Stimulated activated CD4-positive, alpha-beta T cell treated with anti-CD3 and anti-CD28 coated beads, Interleukin-15, amount 100 ng/mL, for 24 hours (primary cell): ENCODE measurements around the gene SELPLG.
A peak's percentile ranks its signal among the peaks of the same experiment; 100 is the strongest.
"Not testable (repeated sequence)": the region's sequence is repeated elsewhere in the genome, so short reads cannot be mapped to it uniquely, and the experiment has no call there.

Source experiments
- DNase-seq: peaks from one replicate; pipeline ENCODE4 v3.0.0-alpha.2; 2020

SELPLG gene, protein sequence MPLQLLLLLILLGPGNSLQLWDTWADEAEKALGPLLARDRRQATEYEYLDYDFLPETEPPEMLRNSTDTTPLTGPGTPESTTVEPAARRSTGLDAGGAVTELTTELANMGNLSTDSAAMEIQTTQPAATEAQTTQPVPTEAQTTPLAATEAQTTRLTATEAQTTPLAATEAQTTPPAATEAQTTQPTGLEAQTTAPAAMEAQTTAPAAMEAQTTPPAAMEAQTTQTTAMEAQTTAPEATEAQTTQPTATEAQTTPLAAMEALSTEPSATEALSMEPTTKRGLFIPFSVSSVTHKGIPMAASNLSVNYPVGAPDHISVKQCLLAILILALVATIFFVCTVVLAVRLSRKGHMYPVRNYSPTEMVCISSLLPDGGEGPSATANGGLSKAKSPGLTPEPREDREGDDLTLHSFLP

DNA sequence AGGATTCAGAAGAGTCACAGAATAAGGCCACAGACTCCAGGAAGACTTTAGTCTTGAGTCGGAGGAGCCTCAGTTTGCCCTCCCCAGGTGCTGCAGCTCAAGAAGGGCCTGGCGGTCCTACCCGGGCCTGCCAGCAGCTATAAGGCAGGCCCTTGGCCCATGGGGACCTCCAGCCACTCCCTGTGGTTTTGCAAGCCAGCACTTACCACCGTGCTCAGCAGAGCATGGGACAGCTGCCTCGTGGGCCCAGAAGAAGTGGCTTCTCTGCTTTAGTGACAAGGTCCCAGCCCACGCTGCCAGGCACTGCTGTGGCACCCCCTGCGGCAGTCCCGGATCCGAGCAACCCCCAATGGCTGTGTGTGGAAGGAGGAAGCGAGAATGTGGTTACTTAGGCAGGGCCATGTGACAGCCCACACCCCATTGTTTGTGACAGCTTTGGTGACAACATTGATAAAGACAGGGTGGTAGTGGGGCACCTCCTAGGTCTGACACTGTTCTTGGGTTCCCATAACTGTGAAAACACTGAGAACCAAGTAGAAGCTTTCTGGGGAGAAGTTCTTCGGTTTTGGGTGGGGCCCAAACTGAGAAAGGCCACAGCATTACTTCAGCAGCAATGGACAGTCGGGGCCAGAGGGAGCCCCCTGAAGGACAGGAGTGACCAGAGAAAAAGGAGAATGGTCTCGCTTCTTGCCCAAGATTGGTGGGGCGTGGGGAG, at the start of gene SELPLG:
TSS of gene SELPLG (minus strand) at position 361 of the 715 bp plus-strand sequence. CDS start 9,587 bp downstream, outside the sequence.
- DNase-seq, result peak; percentile 87

DNA sequence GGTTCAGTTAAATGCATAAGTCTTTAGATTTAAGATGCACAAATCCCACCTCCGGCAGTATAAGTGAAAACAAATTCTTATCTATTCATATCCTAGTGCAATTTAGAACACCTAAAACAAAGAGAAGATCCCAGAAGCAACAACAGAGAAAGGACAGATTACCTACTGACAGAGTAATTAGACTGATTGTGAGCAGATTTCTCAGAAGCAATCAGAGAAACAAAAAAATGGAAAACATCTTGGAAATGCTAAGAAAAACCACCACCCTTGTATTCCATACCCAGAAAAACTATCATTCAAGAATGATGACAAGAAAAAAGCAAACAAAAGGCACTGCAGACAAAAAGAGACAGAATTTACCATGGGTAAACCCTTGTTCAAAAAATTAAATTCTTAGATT, 47.6 kb upstream of the SELPLG start:
- DNase-seq, result no peak

DNA sequence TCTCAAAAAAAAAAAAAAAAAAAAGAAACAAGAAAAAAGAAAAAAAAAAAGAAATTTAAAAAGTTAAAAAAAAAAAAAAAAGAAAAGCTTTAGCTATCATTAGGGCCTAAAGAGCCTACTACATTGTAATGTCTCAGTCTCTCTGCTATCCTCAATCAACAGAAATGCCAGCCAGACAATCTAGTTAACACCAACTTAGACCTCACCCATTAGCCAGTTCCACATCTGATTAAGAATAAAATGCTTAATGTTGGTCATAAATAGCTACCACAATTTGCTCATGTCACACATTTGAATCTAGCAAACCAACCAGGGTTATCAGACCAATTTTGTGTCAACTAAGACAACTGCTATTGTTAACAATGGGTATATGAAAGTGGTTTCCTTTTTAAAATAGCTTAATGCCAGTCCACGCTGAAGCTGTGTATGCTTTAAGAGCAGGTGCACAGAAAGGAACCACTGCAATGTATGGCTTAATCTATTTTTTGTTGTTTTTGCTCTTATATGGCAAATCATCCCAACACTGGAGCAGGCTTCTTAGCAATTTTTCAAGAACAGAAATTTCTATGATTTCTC, 45.5 kb upstream of the SELPLG start:
- no peak for DNase-seq

DNA sequence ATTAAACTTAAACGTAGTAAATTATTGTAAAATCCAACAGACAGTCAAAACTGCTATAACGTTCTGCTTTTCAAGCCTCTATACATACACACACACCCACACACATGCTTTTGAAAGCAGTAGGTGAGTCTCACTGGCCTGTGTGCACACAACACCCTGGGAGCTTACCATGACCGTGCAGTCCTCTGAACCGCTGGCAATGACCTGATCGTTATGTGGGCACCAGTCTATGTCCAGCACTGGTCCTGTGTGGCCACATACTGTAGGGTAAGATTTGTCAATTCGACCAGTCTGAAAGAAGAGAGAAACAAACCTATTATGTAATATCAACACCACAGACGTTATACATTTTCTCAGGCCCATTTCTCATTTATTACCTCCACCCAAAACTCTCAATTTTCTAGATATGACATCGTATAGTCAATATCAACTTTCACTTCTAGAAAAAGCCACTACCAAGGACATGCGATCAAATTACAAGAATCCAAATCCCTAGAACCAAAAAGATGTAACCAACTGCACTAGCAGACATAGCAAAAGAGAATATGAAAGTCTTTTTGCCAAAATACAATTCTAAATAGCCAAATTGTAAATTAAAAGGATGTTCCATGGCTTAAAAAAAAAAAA, 44.5 kb upstream of the SELPLG start:
- DNase-seq, result no peak

DNA sequence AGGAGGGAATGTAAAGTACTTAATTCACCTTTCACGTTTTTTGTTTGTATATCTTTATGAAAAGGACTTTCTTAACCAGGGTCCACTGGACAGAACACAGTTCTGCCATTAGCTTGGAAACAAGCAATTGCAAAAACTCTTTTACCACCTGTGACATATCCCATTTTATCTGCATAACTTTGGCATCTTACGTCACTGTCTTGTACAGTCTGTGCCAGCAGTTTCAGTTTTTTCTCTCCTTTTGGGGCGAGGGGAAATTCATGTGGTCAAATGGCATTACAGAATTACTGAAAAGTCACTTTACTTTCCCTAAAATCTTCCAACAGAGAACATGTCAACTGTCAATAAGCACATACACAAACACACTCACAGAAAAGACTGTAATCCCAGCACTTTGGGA, 43.7 kb upstream of the SELPLG start:
- DNase-seq, result no peak

DNA sequence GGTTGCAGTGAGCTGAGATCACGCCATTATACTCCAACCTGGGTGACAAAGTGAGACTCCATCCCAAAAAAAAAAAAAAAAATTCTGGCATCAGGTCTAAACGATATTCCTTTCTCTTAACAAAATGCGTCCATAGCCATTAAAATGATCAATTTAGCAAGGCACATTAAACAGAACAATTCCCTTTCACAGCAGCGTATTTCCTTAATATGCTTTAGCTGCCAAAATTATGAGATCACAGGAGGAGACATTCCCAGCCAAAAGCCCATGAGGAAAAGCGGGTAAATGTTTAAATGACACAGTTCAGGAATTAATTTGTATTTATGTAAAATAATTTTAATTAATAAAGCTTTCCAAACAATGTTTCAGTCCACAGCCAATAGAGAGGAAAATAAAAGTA, 43.0 kb upstream of the SELPLG start:
- no peak for DNase-seq

DNA sequence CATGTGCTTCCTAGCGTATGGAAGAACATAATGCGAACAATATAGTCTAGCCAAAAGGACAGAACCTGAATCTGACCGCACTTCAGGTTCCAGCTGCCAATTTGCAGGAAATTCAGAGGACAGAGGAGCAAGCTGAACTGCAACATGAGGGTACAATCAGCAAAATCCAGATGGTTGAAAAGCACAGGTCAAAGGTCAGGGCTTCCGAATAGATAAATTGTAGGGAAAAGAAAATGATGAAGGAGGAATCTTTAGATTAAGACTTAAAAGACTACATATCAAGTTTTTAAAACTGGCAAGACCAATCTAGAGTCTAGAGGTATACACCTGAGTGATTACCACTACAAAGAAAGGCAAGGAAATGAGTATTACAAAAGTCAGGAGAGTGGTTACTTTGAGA, 42.1 kb upstream of the SELPLG start:
- no peak for DNase-seq

DNA sequence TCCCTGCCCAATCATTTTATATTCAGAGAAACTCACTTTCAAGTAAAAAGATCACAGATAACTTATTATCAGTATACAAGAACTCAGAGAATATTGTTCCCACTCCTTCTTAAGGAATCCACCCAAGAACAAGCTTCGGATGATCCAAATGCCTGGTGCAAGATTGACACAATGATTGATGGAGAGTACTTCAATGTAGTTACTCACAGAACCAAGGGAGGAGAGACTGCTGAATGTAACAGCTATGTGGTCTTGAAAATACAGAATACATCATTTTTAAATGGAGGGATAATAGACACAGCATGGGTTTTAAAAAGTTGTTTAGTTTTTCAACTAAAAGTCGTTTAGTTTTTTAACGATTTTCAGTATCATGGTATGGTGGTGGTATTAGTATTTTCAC, 38.4 kb upstream of the SELPLG start:
- DNase-seq, result no peak

DNA sequence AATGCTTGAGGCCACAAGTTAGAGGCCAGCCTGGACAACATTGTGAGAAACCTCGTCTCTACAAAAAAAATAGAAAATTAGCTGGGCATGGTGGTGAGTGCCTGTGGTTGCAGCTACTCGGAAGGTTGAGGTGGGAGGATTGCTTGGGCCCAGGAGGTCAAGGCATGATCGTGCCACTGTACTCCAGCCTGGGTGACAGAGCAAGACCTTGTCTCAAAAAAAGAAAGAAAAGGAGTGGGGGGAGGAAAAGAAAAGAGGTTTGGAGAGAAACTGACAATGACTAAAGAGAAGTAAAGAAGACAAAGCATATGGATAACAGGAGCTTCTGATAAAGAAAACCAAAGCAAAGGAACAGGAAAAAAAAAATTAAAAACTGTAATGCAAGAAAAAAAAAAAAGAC, 37.4 kb upstream of the SELPLG start:
- DNase-seq, result no peak

DNA sequence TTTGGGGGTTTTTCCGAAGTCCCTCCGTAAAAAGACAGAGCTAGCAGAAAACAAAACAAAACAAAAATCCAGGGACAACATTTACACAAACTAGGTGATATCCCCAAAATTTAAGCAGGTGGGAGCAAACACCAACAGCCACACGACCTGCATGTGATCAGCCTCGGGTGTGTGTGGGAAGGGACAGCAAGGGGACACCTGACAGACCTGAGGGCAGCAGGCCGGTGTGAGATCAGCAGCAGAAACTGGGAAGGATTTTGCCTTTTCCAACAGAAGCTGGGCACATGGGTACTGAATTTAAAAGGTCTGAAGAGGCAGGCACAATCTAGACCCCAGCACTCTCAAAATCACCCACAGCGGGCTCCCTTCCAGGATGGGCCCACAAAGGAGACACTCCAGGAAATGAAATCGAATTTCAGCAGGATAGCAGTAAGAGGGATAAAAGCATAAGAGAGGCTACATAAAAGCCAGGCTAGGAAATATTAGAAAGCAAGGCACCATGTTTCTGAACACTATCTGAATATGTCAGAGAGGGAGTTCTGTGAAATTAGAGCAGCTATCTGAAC, 36.5 kb upstream of the SELPLG start:
- DNase-seq, result no peak

DNA sequence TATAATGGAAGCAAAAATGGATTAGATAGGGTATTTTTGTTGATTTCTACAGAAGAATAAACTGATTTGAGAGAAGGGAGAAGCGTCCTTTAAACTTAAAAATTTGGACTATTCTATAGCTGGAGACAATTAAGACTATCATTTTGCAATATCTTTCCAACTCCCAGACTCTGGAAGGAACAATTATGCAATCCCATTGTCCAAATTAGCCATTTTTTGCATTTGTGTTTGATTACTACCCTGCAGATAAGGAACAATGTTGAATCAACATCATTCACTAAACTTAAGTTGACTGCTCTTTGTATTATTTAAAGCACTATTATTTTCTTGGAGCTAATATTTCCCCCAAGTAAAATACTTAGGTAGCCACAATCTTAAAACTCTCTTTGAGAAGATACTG, 34.8 kb upstream of the SELPLG start:
- DNase-seq, result no peak

DNA sequence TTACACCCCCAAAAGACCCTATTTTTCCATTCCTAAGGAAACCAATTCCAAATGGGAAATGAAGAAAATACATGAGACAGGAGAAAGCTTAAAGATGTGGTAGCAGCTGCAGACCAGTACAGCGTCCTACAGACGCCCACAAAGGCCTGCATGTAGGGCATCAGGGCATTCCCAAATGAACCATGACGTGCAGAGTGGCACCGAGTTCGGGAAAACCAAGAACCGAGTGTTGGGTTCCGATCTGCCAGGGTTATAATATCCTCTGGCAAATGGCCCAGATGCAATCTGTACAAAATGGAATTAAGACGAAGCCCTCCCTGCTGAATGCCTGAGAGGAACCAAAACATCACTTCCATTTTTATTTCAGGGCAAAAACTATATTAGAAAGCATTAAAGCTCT, 34.4 kb upstream of the SELPLG start:
- no peak for DNase-seq

DNA sequence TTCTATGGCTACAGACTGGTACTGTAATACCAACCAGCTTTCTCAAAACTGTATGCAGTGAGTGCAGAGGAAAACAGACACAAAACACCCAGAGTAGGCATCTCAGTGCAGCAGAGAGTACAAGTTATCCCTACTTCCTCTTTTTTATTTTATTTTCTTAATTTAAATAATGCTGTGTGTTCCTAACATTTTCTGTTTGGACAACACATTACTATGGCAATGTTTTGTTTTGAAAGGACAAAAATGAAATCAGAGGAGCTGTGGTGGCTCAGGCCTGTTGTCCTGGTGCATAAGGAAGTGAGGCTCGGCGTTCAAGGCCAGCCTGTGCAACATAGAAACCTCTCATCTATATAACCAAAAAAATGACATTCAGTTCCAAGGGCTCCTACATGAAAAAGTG, 33.7 kb upstream of the SELPLG start:
- no peak for DNase-seq

DNA sequence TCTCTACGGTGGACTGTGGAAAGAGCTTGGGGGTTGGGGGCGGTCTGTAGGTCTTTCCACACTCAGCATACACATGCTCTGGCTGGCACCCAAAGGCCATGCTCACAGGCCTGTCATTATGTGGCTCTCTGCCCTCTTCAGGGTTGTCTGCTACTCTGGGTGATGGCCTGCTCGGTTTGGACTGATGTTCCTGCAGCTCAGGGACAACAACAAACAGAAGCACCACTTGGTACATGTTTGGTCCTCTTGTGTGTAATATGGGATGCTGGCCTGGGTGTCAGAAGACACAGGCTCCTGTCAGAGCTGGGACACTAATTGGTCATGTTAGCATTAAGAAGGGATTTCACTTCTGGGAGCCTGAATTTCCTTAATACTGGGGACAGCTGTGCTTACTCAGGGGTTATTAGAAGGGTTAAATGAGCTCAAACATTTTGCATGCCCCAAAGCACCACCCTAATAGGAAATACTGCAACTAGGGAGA, 32.7 kb upstream of the SELPLG start:
- DNase-seq, result no peak

DNA sequence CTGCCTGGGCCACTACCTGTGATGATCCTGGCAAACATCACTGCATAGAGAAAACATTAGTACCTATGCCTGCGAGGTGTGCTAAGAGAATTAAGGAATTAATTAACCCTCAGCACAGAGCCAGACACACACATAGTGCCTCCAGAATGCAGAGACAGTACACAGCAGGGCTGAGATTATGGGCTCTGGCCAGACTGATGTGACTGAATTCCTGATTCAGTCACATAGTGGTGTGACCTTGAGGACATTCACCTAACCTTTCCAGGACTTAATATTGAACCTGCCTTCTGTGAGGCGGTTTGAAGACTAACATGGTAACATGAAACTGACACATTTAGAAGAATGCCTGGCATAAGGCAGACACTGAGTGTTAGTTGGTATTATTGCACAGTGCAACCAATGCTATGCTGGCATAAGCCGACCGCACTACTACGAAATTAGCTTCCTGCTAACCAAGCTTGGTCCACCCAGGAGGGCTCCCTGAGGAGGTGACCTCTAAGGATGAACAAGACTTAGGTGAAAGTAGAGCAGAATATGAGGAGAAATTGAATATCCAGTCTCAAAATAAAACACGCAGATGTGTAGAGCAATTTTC, 32.0 kb upstream of the SELPLG start:
- DNase-seq, result no peak

DNA sequence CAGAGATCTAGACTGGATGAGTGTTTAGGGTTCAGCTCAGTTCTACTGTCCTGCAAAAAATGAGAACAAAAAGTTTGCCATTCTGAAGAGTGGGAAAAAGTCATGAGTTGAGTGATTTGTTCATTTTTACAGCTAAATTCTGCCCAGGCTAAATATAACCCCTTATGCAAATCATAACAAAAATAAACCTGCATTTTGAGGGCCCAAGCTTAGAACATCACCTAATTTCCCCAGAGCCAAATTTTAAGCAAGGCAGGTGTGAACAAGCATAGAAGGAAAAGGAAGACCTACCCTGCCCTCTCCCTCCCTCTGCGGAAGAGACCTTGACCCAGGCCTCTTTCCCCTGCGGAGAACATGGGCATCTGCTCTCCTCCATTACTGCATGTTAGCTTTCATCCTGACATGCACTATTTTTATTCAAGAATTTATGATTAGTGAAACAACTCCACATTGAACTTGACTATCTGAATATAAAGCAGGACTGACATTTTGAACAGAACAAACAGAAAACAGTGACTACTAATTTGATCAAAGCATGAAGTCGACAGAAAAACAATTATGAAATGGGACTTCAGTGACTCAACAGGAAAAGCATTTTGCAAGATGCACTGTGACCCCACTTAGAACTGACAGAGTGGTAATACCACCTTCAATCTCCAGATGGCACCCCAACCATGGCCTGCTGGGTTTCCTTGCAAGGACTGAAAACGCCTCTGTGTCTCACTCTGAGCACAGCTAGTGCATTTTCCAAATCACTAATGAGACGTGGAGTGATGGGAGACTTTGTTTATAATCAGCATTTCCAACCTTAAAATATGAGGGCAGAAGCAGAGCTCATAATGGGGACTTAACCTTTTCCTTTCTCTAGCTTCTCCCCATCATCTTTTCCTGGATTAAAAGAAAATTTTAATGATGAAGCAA, 30.9 kb upstream of the SELPLG start:
- DNase-seq, result peak; percentile 86

DNA sequence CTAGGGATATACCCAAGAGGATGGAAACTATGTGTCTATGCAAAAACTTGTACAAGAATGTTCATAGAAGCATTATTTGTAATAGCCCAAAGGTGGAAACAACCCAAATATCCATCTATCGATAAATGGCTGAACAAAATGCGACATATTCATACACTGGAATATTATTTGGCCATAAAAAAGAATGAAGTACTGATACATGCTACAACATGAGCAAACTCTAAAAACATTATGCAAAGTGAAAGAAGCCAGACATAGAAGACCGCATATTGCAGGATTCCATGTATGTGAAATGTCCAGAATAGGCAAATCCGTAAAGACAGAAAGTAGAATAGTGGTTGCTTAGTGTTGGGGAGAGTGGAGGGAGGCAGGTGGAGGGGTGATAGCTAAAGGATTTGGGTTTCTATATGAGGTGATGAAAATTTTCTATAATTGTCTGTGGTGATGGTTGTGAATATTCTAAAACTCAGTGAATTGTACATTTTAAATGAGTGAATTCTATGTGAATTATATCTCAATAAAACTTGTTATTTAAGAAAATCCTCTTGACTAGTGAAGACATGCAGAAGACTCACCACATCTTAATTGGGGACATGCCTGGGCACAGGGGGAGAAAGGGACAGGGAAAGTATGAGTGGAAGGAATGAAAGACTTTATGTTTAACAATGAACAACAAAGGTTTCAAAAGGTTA, 29.8 kb upstream of the SELPLG start:
- DNase-seq, result no peak

DNA sequence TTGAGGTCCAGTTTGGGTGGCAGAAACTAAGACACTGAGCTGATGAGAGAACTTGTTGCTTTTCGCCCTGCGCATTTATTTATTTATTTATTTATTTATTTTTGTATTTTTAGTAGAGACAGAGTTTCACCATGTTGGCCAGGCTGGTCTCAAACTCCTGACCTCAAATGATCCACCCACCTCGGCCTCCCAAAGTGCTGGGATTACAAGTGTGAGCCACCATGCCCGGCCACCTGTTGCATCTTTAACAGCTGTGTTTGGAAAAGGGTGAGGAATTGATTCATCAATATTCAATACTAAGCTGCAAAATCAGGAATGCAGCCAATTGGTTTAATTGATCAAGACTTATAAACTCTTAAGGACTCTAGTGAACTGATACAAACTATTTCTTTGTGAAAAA, 24.4 kb upstream of the SELPLG start:
- DNase-seq, result not testable (repeated sequence)

DNA sequence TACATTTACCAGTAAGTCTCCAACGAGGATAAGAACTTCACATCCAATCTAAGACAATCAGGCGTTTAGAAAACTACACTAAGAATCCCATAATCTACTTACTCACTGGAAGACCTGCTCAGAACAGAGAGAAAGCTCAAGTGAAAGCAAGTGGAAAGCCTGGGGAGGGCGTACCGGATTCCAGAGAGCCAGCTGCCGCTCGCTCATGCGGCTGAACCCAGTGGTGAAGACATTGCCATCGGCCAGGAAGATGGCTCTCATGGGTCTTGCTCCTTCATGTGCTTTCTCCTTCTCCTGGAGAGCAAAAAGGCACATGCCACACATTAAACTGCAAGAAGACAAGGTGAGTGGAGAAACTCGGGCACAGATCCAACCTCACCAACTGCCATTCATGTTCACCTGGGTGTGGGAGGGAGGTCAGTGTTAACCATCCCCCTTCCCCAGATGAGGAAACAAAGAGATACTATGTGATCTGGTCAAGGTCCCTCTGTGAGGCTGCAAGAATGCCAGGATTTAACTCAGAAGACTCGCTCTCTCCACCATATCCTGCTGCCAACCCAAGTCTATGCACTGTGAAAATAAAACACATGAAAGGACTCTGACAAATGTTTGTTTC, 23.5 kb upstream of the SELPLG start:
- no peak for DNase-seq

DNA sequence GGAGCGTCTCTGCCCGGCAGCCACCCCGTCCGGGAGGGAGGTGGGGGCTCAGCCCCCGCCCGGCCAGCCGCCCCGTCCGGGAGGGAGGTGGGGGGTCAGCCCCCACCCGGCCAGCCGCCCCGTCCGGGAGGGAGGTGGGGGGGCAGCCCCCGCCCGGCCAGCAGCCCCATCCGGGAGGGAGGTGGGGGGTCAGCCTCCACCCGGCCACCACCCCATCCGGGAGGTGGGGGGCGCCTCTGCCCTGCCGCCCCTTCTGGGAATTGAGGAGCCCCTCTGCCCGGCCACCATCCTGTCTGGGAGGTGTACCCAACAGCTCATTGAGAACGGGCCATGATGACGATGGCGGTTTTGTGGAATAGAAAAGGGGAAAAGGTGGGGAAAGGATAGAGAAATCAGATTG, 22.6 kb upstream of the SELPLG start:
- not testable (repeated sequence) for DNase-seq

DNA sequence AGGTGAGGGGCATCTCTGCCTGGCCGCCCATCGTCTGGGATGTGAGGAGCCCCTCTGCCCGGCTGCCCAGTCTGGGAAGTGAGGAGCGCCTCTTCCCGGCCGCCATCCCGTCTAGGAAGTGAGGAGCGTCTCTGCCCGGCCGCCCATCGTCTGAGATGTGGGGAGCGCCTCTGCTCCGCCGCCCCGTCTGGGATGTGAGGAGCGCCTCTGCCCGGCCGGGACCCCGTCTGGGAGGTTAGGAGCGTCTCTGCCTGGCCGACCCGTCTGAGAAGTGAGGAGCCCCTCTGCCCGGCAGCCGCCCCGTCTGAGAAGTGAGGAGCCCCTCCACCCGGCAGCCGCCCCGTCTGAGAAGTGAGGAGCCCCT, 22.1 kb upstream of the SELPLG start:
- DNase-seq, result not testable (repeated sequence)
